Caco-2 (cell line): Measurements from ENCODE around the gene STAMBP. TPM values are rescaled to one million over a fixed set of nuclear protein-coding genes. Genes with fewer than 3 reads are reported as not detected.

Source experiments
- BruUV-seq: library from RNA; stranded (reverse); fragments of 400-500 nt; replicated peaks from 2 replicates; lab custom pipeline; 2021; lab: Mats Ljungman, UMichigan
- CTCF ChIA-PET: fragments of 300-600 bp; sonication (Branson Sonifier 250); formaldehyde crosslinking; loops from one replicate; lab custom pipeline; 2022; ENCODE audit warnings: antibody characterized with exemption; lab: Charles Lee
- POLR2A ChIA-PET: fragments of 300-600 bp; sonication (Branson Sonifier 250); formaldehyde crosslinking; loops from one replicate; lab custom pipeline; 2022; ENCODE audit warnings: antibody characterized with exemption; lab: Charles Lee
- DNase-seq, 2 experiments: peaks; one replicate each; pipeline versions ENCODE4 v3.0.0 to v3.0.0-alpha.2; 2020 to 2022
- H3K27me3 ChIP-seq: replicated peaks from 2 replicates; pipeline ENCODE4 v1.6.0; 2011; ENCODE audit warnings: low read length; ENCODE audit not compliant: control insufficient read depth, insufficient read depth
- H3K36me3 ChIP-seq: 2 replicates; pipeline ENCODE4 v1.5.1; 2011; ENCODE audit warnings: low read length; ENCODE audit not compliant: control insufficient read depth, insufficient read depth
- H3K4me1 ChIP-seq: fragments of 250-450 bp; sonication (Bioruptor Pico); 2 replicates; pipeline ENCODE4 v1.5.1; 2020; ENCODE audit warnings: mild to moderate bottlenecking
- H3K4me3 ChIP-seq: 2 replicates; pipeline ENCODE4 v1.5.1; 2011; ENCODE audit warnings: low read depth, mild to moderate bottlenecking, control low read depth, low read length
- H3K9me3 ChIP-seq: fragments of 250-450 bp; sonication (Bioruptor Pico); 2 replicates; pipeline ENCODE4 v1.5.1; 2020; ENCODE audit warnings: mild to moderate bottlenecking, moderate library complexity
- H3K27ac Mint-ChIP-seq: one replicate; pipeline ENCODE4 v1.8.0; 2022; ENCODE audit warnings: mixed read lengths; ENCODE audit not compliant: unreplicated experiment
- H3K27me3 Mint-ChIP-seq: one replicate; pipeline ENCODE4 v1.8.0; 2022; ENCODE audit warnings: mixed read lengths; ENCODE audit not compliant: insufficient read depth, unreplicated experiment
- H3K36me3 Mint-ChIP-seq: one replicate; pipeline ENCODE4 v1.8.0; 2022; ENCODE audit warnings: mild to moderate bottlenecking, mixed read lengths; ENCODE audit not compliant: insufficient read depth, unreplicated experiment
- H3K4me1 Mint-ChIP-seq: one replicate; pipeline ENCODE4 v1.8.0; 2022; ENCODE audit warnings: low read depth, mixed read lengths; ENCODE audit not compliant: unreplicated experiment
- H3K4me3 Mint-ChIP-seq: one replicate; pipeline ENCODE4 v1.8.0; 2022; ENCODE audit warnings: mild to moderate bottlenecking, moderate library complexity, mixed read lengths; ENCODE audit not compliant: unreplicated experiment
- H3K9me3 Mint-ChIP-seq: one replicate; pipeline ENCODE4 v1.8.0; 2022; ENCODE audit warnings: mixed read lengths; ENCODE audit not compliant: unreplicated experiment
- CTCF ChIP-seq, 2 experiments: fragments of 200-600 bp in 1 of 2; IDR thresholded peaks; 1 replicate in 1 of 2; 2 replicates in 1 of 2; pipeline versions ENCODE4 v1.5.1 to v1.8.0; 2011 to 2022; ENCODE audit warnings: antibody characterized with exemption in 1 of 2, control low read depth in 1 of 2, inconsistent platforms in 1 of 2, low read depth in 1 of 2, low read length in 1 of 2, mild to moderate bottlenecking in 1 of 2, moderate library complexity in 1 of 2; ENCODE audit not compliant: insufficient read depth in 1 of 2, severe bottlenecking in 1 of 2, unreplicated experiment in 1 of 2
- intact Hi-C: fragments of 100-400 bp; cut with micrococcal nuclease; formaldehyde crosslinking; loops from one replicate; pipeline ENCODE4 v1.10.0; 2022; ENCODE audit not compliant: unreplicated experiment
- total RNA-seq: library from RNA; stranded (reverse); gene quantifications from 2 replicates; pipeline ENCODE4 v1.2.3, GENCODE V29; 2022

The STAMBP gene
- total RNA-seq, 1 experiment from 2014 or later = 49.8 TPM

- intact Hi-C loops = no loop called here
- H3K27me3 ChIP-seq = no peaks in the 10 kb centered on the region
- no peak overlapping the region for H3K4me3 Mint-ChIP-seq
- no peaks in the 10 kb centered on the region for H3K27me3 Mint-ChIP-seq
- no peak for TF ChIP-seq CTCF (IDR thresholded peaks at IDR 0.05; ENCODE audit: insufficient read depth in 1 of 2, low read depth in 1 of 2, low read length in 1 of 2, severe bottlenecking in 1 of 2, unreplicated experiment in 1 of 2)
- ChIA-PET POLR2A (no interaction called here), CTCF (interaction anchor here (0.6 kb wide), 1 partner anchor 207 kb away, joined by 3 read pairs; no protein-coding TSS in a partner anchor)
- H3K4me3 ChIP-seq = no peak overlapping the region
- no peaks in the 10 kb centered on the region for H3K4me1 Mint-ChIP-seq
- no peaks in the 10 kb centered on the region for H3K4me1 ChIP-seq
- BruUV-seq = no TSS peak
- DNase-seq = no peak
- H3K36me3 Mint-ChIP-seq = no peaks in the 10 kb centered on the region
- no peaks in the 10 kb centered on the region for H3K9me3 Mint-ChIP-seq
- no peak overlapping the region for H3K27ac Mint-ChIP-seq
- H3K9me3 ChIP-seq = no peaks in the 10 kb centered on the region
- no peaks in the 10 kb centered on the region for H3K36me3 ChIP-seq
Measured at GRCh38 chr2:73913414-73914054, 84.8 kb downstream of the STAMBP start.

GRCh38 chr2:73914667-73915066, 85.9 kb downstream of the STAMBP start:
- Mint-ChIP-seq H3K9me3 (no peaks in the 10 kb centered on the region), H3K4me3 (no peak overlapping the region), H3K36me3 (no peaks in the 10 kb centered on the region), H3K27me3 (no peaks in the 10 kb centered on the region), H3K4me1 (no peaks in the 10 kb centered on the region), H3K27ac (no peak overlapping the region)
- Histone ChIP-seq H3K27me3 (no peaks in the 10 kb centered on the region), H3K4me3 (no peak overlapping the region), H3K36me3 (no peaks in the 10 kb centered on the region), H3K9me3 (no peaks in the 10 kb centered on the region), H3K4me1 (no peaks in the 10 kb centered on the region)
- no peak for TF ChIP-seq CTCF (IDR thresholded peaks at IDR 0.05; ENCODE audit: insufficient read depth in 1 of 2, low read depth in 1 of 2, low read length in 1 of 2, severe bottlenecking in 1 of 2, unreplicated experiment in 1 of 2)
- CTCF ChIA-PET = no interaction called here
- POLR2A ChIA-PET = no interaction called here
- no peak for DNase-seq
- intact Hi-C loops = no loop called here
- BruUV-seq = no TSS peak

GRCh38 chr2:73915437-73915993, 86.8 kb downstream of the STAMBP start:
- no peak for DNase-seq
- H3K4me1 Mint-ChIP-seq = no peaks in the 10 kb centered on the region
- H3K27ac Mint-ChIP-seq = no peak overlapping the region
- BruUV-seq = no TSS peak
- H3K36me3 ChIP-seq = no peaks in the 10 kb centered on the region
- H3K36me3 Mint-ChIP-seq = no peaks in the 10 kb centered on the region
- intact Hi-C loops = no loop called here
- TF ChIP-seq CTCF (IDR thresholded peaks at IDR 0.05; ENCODE audit: insufficient read depth in 1 of 2, low read depth in 1 of 2, low read length in 1 of 2, severe bottlenecking in 1 of 2, unreplicated experiment in 1 of 2) = no peak
- no peaks in the 10 kb centered on the region for H3K9me3 ChIP-seq
- no peak overlapping the region for H3K4me3 ChIP-seq
- H3K9me3 Mint-ChIP-seq = no peaks in the 10 kb centered on the region
- no peaks in the 10 kb centered on the region for H3K4me1 ChIP-seq
- no peaks in the 10 kb centered on the region for H3K27me3 Mint-ChIP-seq
- ChIA-PET CTCF (no interaction called here), POLR2A (no interaction called here)
- H3K27me3 ChIP-seq = no peaks in the 10 kb centered on the region
- H3K4me3 Mint-ChIP-seq = no peak overlapping the region
